ENCODE measurements around the gene TNRC18.

The TNRC18 gene

GRCh38 chr7:5466551-5466950 is 42.9 kb upstream of the TNRC18 start:
- H3K79me1 ChIP-seq (replicated peaks; ENCODE audit: low read length, poor library complexity, severe bottlenecking): no peaks in the 10 kb centered on the region
- no peak overlapping the region for H3K23ac ChIP-seq (ENCODE audit: low read length in 2 of 2)
- peaks cover 0 to 10% of the 10 kb centered on the region in 2 experiments for H3K36me3 ChIP-seq (ENCODE audit: control insufficient read depth in 1 of 2, insufficient read depth in 2 of 2, low read depth in 1 of 2, low read length in 2 of 2)
- no peak overlapping the region for H3K14ac ChIP-seq (ENCODE audit: low read length in 2 of 2)
- no peak overlapping the region for H2AFZ ChIP-seq (ENCODE audit: low read depth, low read length)
- H3K4ac ChIP-seq (ENCODE audit: low read depth in 1 of 2, low read length in 2 of 2): no peak overlapping the region
- no peak overlapping the region for H3K27ac ChIP-seq (ENCODE audit: low read length, poor library complexity, severe bottlenecking)
- H3K18ac ChIP-seq (ENCODE audit: low read depth in 1 of 2, low read length in 2 of 2): no peak overlapping the region
- 97% methylated on average over 14 of the region's 14 CpGs for WGBS
- no peak overlapping the region for H2BK5ac ChIP-seq (ENCODE audit: low read depth, low read length, poor library complexity, severe bottlenecking)
- no peak overlapping the region for H2AK5ac ChIP-seq (ENCODE audit: low read length, severe bottlenecking)
- no peak overlapping the region for H4K91ac ChIP-seq (ENCODE audit: low read length)
- no peak for DNase-seq
- no peak overlapping the region for H2BK120ac ChIP-seq (ENCODE audit: low read depth, low read length)
- no peak overlapping the region for H3K4me3 ChIP-seq (ENCODE audit: insufficient read depth in 1 of 2, low read depth in 1 of 2, low read length in 2 of 2)
- no peak overlapping the region for H2BK15ac ChIP-seq (ENCODE audit: low read depth, poor library complexity, severe bottlenecking)
- H3K9me3 ChIP-seq (ENCODE audit: control insufficient read depth, low read length): no peaks in the 10 kb centered on the region
- H3K4me2 ChIP-seq (ENCODE audit: low read length, poor library complexity, severe bottlenecking): no peak overlapping the region
- peaks cover 5% of the 10 kb centered on the region for H3K4me1 ChIP-seq (ENCODE audit: control insufficient read depth, insufficient read depth, low read depth, low read length)
- no peak overlapping the region for H4K8ac ChIP-seq (ENCODE audit: low read length)
- H3K27me3 ChIP-seq (ENCODE audit: control insufficient read depth in 1 of 2, insufficient read depth in 1 of 2, low read length in 2 of 2): no peaks in the 10 kb centered on the region
- no peak overlapping the region for H2BK12ac ChIP-seq (ENCODE audit: low read length in 2 of 2)
- no peak overlapping the region for H3K9ac ChIP-seq (ENCODE audit: low read length)

- Histone ChIP-seq H2AK5ac (ENCODE audit: low read length, severe bottlenecking) (no peak overlapping the region), H3K27me3 (ENCODE audit: control insufficient read depth in 1 of 2, insufficient read depth in 1 of 2, low read length in 2 of 2) (no peaks in the 10 kb centered on the region), H3K4me1 (ENCODE audit: control insufficient read depth, insufficient read depth, low read depth, low read length) (peaks cover 1% of the 10 kb centered on the region), H3K9me3 (ENCODE audit: control insufficient read depth, low read length) (no peaks in the 10 kb centered on the region), H3K27ac (ENCODE audit: low read length, poor library complexity, severe bottlenecking) (no peak overlapping the region), H2BK120ac (ENCODE audit: low read depth, low read length) (no peak overlapping the region), H3K4ac (ENCODE audit: low read depth in 1 of 2, low read length in 2 of 2) (no peak overlapping the region), H2AFZ (ENCODE audit: low read depth, low read length) (no peak overlapping the region), H3K4me3 (ENCODE audit: insufficient read depth in 1 of 2, low read depth in 1 of 2, low read length in 2 of 2) (no peak overlapping the region), H4K91ac (ENCODE audit: low read length) (no peak overlapping the region), H3K23ac (ENCODE audit: low read length in 2 of 2) (no peak overlapping the region), H2BK5ac (ENCODE audit: low read depth, low read length, poor library complexity, severe bottlenecking) (no peak overlapping the region), H3K18ac (ENCODE audit: low read depth in 1 of 2, low read length in 2 of 2) (no peak overlapping the region), H3K14ac (ENCODE audit: low read length in 2 of 2) (no peak overlapping the region), H2BK12ac (ENCODE audit: low read length in 2 of 2) (no peak overlapping the region), H3K36me3 (ENCODE audit: control insufficient read depth in 1 of 2, insufficient read depth in 2 of 2, low read depth in 1 of 2, low read length in 2 of 2) (no peaks in the 10 kb centered on the region), H3K79me1 (replicated peaks; ENCODE audit: low read length, poor library complexity, severe bottlenecking) (no peaks in the 10 kb centered on the region), H3K9ac (ENCODE audit: low read length) (no peak overlapping the region), H3K4me2 (ENCODE audit: low read length, poor library complexity, severe bottlenecking) (no peak overlapping the region), H4K8ac (ENCODE audit: low read length) (no peak overlapping the region), H2BK15ac (ENCODE audit: low read depth, poor library complexity, severe bottlenecking) (no peak overlapping the region)
- WGBS: 60% methylated on average over 3 of the region's 3 CpGs
- no peak for DNase-seq
Observed at GRCh38 chr7:5463031-5463430, 39.4 kb upstream of the TNRC18 start.

GRCh38 chr7:5462216-5462615 is 38.6 kb upstream of the TNRC18 start:
- H3K4me3 ChIP-seq (ENCODE audit: insufficient read depth in 1 of 2, low read depth in 1 of 2, low read length in 2 of 2): no peak overlapping the region
- no peak overlapping the region for H3K4me2 ChIP-seq (ENCODE audit: low read length, poor library complexity, severe bottlenecking)
- no peak overlapping the region for H2BK15ac ChIP-seq (ENCODE audit: low read depth, poor library complexity, severe bottlenecking)
- H3K23ac ChIP-seq (ENCODE audit: low read length in 2 of 2): no peak overlapping the region
- no peak overlapping the region for H2AFZ ChIP-seq (ENCODE audit: low read depth, low read length)
- no peaks in the 10 kb centered on the region for H3K9me3 ChIP-seq (ENCODE audit: control insufficient read depth, low read length)
- no peak overlapping the region for H2BK120ac ChIP-seq (ENCODE audit: low read depth, low read length)
- no peaks in the 10 kb centered on the region for H3K79me1 ChIP-seq (replicated peaks; ENCODE audit: low read length, poor library complexity, severe bottlenecking)
- no peak overlapping the region for H3K18ac ChIP-seq (ENCODE audit: low read depth in 1 of 2, low read length in 2 of 2)
- H3K36me3 ChIP-seq (ENCODE audit: control insufficient read depth in 1 of 2, insufficient read depth in 2 of 2, low read depth in 1 of 2, low read length in 2 of 2): no peaks in the 10 kb centered on the region
- WGBS: 89% methylated on average over 10 of the region's 10 CpGs
- no peak overlapping the region for H3K9ac ChIP-seq (ENCODE audit: low read length)
- no peak overlapping the region for H4K91ac ChIP-seq (ENCODE audit: low read length)
- no peak overlapping the region for H3K27ac ChIP-seq (ENCODE audit: low read length, poor library complexity, severe bottlenecking)
- peaks cover 0 to 3% of the 10 kb centered on the region in 2 experiments for H3K27me3 ChIP-seq (ENCODE audit: control insufficient read depth in 1 of 2, insufficient read depth in 1 of 2, low read length in 2 of 2)
- H3K4me1 ChIP-seq (ENCODE audit: control insufficient read depth, insufficient read depth, low read depth, low read length): peaks cover 4% of the 10 kb centered on the region
- no peak overlapping the region for H2AK5ac ChIP-seq (ENCODE audit: low read length, severe bottlenecking)
- H4K8ac ChIP-seq (ENCODE audit: low read length): no peak overlapping the region
- no peak overlapping the region for H3K4ac ChIP-seq (ENCODE audit: low read depth in 1 of 2, low read length in 2 of 2)
- no peak overlapping the region for H2BK12ac ChIP-seq (ENCODE audit: low read length in 2 of 2)
- no peak for DNase-seq
- H3K14ac ChIP-seq (ENCODE audit: low read length in 2 of 2): no peak overlapping the region
- H2BK5ac ChIP-seq (ENCODE audit: low read depth, low read length, poor library complexity, severe bottlenecking): no peak overlapping the region

GRCh38 chr7:5458921-5459480 is 35.4 kb upstream of the TNRC18 start:
- Histone ChIP-seq H2AK5ac (ENCODE audit: low read length, severe bottlenecking) (no peak overlapping the region), H3K79me1 (replicated peaks; ENCODE audit: low read length, poor library complexity, severe bottlenecking) (no peaks in the 10 kb centered on the region), H3K4me2 (ENCODE audit: low read length, poor library complexity, severe bottlenecking) (no peak overlapping the region), H3K4me1 (ENCODE audit: control insufficient read depth, insufficient read depth, low read depth, low read length) (peaks cover 4% of the 10 kb centered on the region), H2BK5ac (ENCODE audit: low read depth, low read length, poor library complexity, severe bottlenecking) (no peak overlapping the region), H3K27me3 (ENCODE audit: control insufficient read depth in 1 of 2, insufficient read depth in 1 of 2, low read length in 2 of 2) (peaks cover 0 to 11% of the 10 kb centered on the region in 2 experiments), H2BK120ac (ENCODE audit: low read depth, low read length) (no peak overlapping the region), H2AFZ (ENCODE audit: low read depth, low read length) (no peak overlapping the region), H3K14ac (ENCODE audit: low read length in 2 of 2) (no peak overlapping the region), H4K91ac (ENCODE audit: low read length) (no peak overlapping the region), H3K18ac (ENCODE audit: low read depth in 1 of 2, low read length in 2 of 2) (no peak overlapping the region), H3K27ac (ENCODE audit: low read length, poor library complexity, severe bottlenecking) (no peak overlapping the region), H3K9me3 (ENCODE audit: control insufficient read depth, low read length) (no peaks in the 10 kb centered on the region), H3K9ac (ENCODE audit: low read length) (no peak overlapping the region), H4K8ac (ENCODE audit: low read length) (no peak overlapping the region), H3K4me3 (ENCODE audit: insufficient read depth in 1 of 2, low read depth in 1 of 2, low read length in 2 of 2) (no peak overlapping the region), H2BK15ac (ENCODE audit: low read depth, poor library complexity, severe bottlenecking) (no peak overlapping the region), H3K23ac (ENCODE audit: low read length in 2 of 2) (no peak overlapping the region), H3K36me3 (ENCODE audit: control insufficient read depth in 1 of 2, insufficient read depth in 2 of 2, low read depth in 1 of 2, low read length in 2 of 2) (peaks cover 0 to 3% of the 10 kb centered on the region in 2 experiments), H2BK12ac (ENCODE audit: low read length in 2 of 2) (no peak overlapping the region), H3K4ac (ENCODE audit: low read depth in 1 of 2, low read length in 2 of 2) (no peak overlapping the region)
- DNase-seq: no peak
- 89% methylated on average over 8 of the region's 9 CpGs for WGBS
